K562 (cell line): Measurements from ENCODE around the gene RGS19. TPM values are rescaled to one million over a fixed set of nuclear protein-coding genes. Genes with fewer than 3 reads are reported as not detected.

Source experiments
- ATAC-seq: fragments of 200-7000 bp; cut with Tn5 transposase; 3 replicates; pipeline ENCODE4 v1.9.1; 2020; ENCODE audit warnings: moderate library complexity
- BruUV-seq: library from RNA; stranded (reverse); fragments of 400-500 nt; replicated peaks from 2 replicates; lab custom pipeline; 2021; lab: Mats Ljungman, UMichigan
- CTCF ChIA-PET: fragments of 300-600 bp; formaldehyde crosslinking; extraction: SDS; loops from one replicate; lab custom pipeline; 2021; ENCODE audit warnings: low intra/inter-chr PET ratio; lab: Yijun Ruan, JAX
- POLR2A ChIA-PET: fragments of 300-600, 350-650 bp; sonication (Branson Sonifier 250); formaldehyde crosslinking; extraction: SDS; loops from one replicate; lab custom pipeline; 2021; ENCODE audit warnings: antibody characterized with exemption, inconsistent platforms; lab: Yijun Ruan, JAX
- DNase-seq, 4 experiments: peaks; one replicate each; pipeline versions ENCODE4 v3.0.0 to v3.0.0-alpha.2; 2011 to 2018; ENCODE audit warnings: low spot score in 3 of 4, mixed read lengths in 3 of 4; ENCODE audit errors: extremely low read depth in 1 of 4
- FAIRE-seq: peaks from 2 replicates; lab custom pipeline; 2011; peaks lifted over from hg19 to GRCh38; lab: Jason Lieb, UNC
- H2AFZ ChIP-seq: 2 replicates; pipeline ENCODE4 v1.6.0; 2011; ENCODE audit warnings: low read depth, low read length, control low read depth, inconsistent platforms
- H3K27ac ChIP-seq: fragments of 200-600 bp; 3 replicates; pipeline ENCODE4 v1.8.0; 2011; ENCODE audit warnings: low read depth, mild to moderate bottlenecking, control low read depth, inconsistent platforms, low read length, moderate library complexity, mixed read lengths; ENCODE audit errors: extremely low read depth
- H3K27me3 ChIP-seq, 2 experiments: fragments of 300-600 bp in 1 of 2; 2 replicates in 1 of 2; 3 replicates in 1 of 2; pipeline versions ENCODE4 v1.6.0 to v1.8.0; 2011; ENCODE audit warnings: inconsistent platforms in 2 of 2, low read length in 2 of 2, mild to moderate bottlenecking in 1 of 2, mixed read lengths in 1 of 2, moderate library complexity in 1 of 2; ENCODE audit not compliant: control insufficient read depth in 2 of 2, insufficient read depth in 2 of 2
- H3K36me3 ChIP-seq: fragments of 300-600 bp; 3 replicates; pipeline ENCODE4 v1.8.0; 2011; ENCODE audit warnings: mild to moderate bottlenecking, low read length, inconsistent platforms; ENCODE audit not compliant: control insufficient read depth, insufficient read depth
- H3K4me1 ChIP-seq, 2 experiments: fragments of 200-600 bp in 1 of 2; replicated peaks in 1 of 2; 2 replicates in 1 of 2; 3 replicates in 1 of 2; pipeline versions ENCODE4 v1.5.1 to v1.8.0; 2011; ENCODE audit warnings: inconsistent platforms in 2 of 2, low read length in 2 of 2, mild to moderate bottlenecking in 1 of 2, mixed read lengths in 1 of 2, moderate library complexity in 1 of 2; ENCODE audit not compliant: control insufficient read depth in 2 of 2, insufficient read depth in 2 of 2
- H3K4me2 ChIP-seq: 2 replicates; pipeline ENCODE4 v1.6.1; 2011; ENCODE audit warnings: low read length, control low read depth, inconsistent platforms, mixed read lengths; ENCODE audit not compliant: insufficient read depth
- H3K4me3 ChIP-seq: fragments of 200-600 bp; sonication (generic), shearing (Covaris generic); 2 replicates; pipeline ENCODE4 v1.5.1; 2016; ENCODE audit warnings: control low read depth, inconsistent platforms
- H3K79me2 ChIP-seq: fragments of 200-600 bp; 3 replicates; pipeline ENCODE4 v1.8.0; 2011; ENCODE audit warnings: low read length, inconsistent platforms; ENCODE audit not compliant: control insufficient read depth, insufficient read depth
- H3K9ac ChIP-seq, 2 experiments: 2 replicates each; pipeline versions ENCODE4 v1.6.0 to v1.6.1; 2011; ENCODE audit warnings: low read depth in 2 of 2, low read length in 2 of 2, control low read depth in 1 of 2, inconsistent platforms in 1 of 2, mild to moderate bottlenecking in 1 of 2, mixed read lengths in 1 of 2; ENCODE audit not compliant: insufficient read depth in 1 of 2
- H3K9me1 ChIP-seq: one replicate; pipeline ENCODE4 v1.6.0; 2011; ENCODE audit warnings: inconsistent platforms, mild to moderate bottlenecking, low read length, moderate library complexity; ENCODE audit not compliant: control insufficient read depth, insufficient read depth
- H3K9me3 ChIP-seq: replicated peaks from 2 replicates; pipeline ENCODE4 v1.5.1; 2011; ENCODE audit warnings: low read depth, low read length, inconsistent platforms; ENCODE audit not compliant: control insufficient read depth, insufficient read depth
- H4K20me1 ChIP-seq: replicated peaks from 2 replicates; pipeline ENCODE4 v1.6.1; 2011; ENCODE audit warnings: low read length, inconsistent platforms, mixed read lengths; ENCODE audit not compliant: control insufficient read depth, insufficient read depth
- CREB3 ChIP-seq: fragments of 450-650 bp; conservative IDR thresholded peaks from 2 replicates; pipeline ENCODE4 v1.6.1; 2016; ENCODE audit warnings: missing genetic modification characterization, low read depth, mild to moderate bottlenecking, missing compliant biosample characterization, moderate library complexity
- DDX20 ChIP-seq: fragments of 450-650 bp; IDR thresholded peaks from 2 replicates; pipeline ENCODE4 v1.6.1; 2016; ENCODE audit warnings: missing genetic modification characterization, low read depth, mild to moderate bottlenecking, missing compliant biosample characterization, moderate library complexity
- DMBX1 ChIP-seq: fragments of 250-450 bp; sonication (Bioruptor Pico); IDR thresholded peaks from 2 replicates; pipeline ENCODE4 v1.8.0; 2022; ENCODE audit warnings: inconsistent platforms, mild to moderate bottlenecking, moderate library complexity, borderline replicate concordance
- FIP1L1 ChIP-seq: fragments of 200-400 bp; formaldehyde crosslinking; IDR thresholded peaks from 2 replicates; pipeline ENCODE4 v1.6.1; 2018; ENCODE audit warnings: mild to moderate bottlenecking, low read depth, low read length; ENCODE audit not compliant: poor library complexity, severe bottlenecking
- FOXP4 ChIP-seq: sonication (generic); formaldehyde crosslinking; IDR thresholded peaks from 2 replicates; pipeline ENCODE4 v1.8.0; 2022; ENCODE audit warnings: mild to moderate bottlenecking, missing genetic modification reagents, borderline replicate concordance
- GABPB1 ChIP-seq: sonication (generic); formaldehyde crosslinking; IDR thresholded peaks from 2 replicates; pipeline ENCODE4 v1.8.0; 2022; ENCODE audit warnings: mild to moderate bottlenecking, missing genetic modification reagents
- SAP30 ChIP-seq: fragments of 200-600 bp; sonication (generic); IDR thresholded peaks from 2 replicates; pipeline ENCODE4 v1.6.1; 2012; ENCODE audit warnings: borderline replicate concordance, low read depth, mild to moderate bottlenecking, moderate library complexity, low read length, control low read depth, inconsistent platforms; ENCODE audit not compliant: insufficient read depth, poor library complexity, severe bottlenecking
- SRSF9 ChIP-seq: fragments of 200-400 bp; formaldehyde crosslinking; IDR thresholded peaks from 2 replicates; pipeline ENCODE4 v1.6.1; 2017; ENCODE audit warnings: low read depth, low read length, borderline replicate concordance
- TCFL5 ChIP-seq: fragments of 250-450 bp; sonication (Bioruptor Pico); conservative IDR thresholded peaks from 2 replicates; pipeline ENCODE4 v1.6.1; 2021; ENCODE audit warnings: mild to moderate bottlenecking, moderate library complexity, matching md5 sums
- ZHX1 ChIP-seq: fragments of 150-350 bp; conservative IDR thresholded peaks from 2 replicates; pipeline ENCODE4 v1.6.1; 2014; ENCODE audit warnings: low read length
- ZNF449 ChIP-seq: fragments of 250-450 bp; sonication (Bioruptor Pico); IDR thresholded peaks from 2 replicates; pipeline ENCODE4 v1.8.0; 2022; ENCODE audit warnings: moderate library complexity, mild to moderate bottlenecking, inconsistent platforms
- WGBS: fragments of 100-300 bp; shearing (Covaris generic); methylation state at CpG from one replicate; pipeline ENCODE4 v1.1.6; 2016; ENCODE audit warnings: low coverage, mixed read lengths; ENCODE audit not compliant: insufficient coverage; ENCODE audit errors: missing lambda C conversion rate; 5-methylcytosine and 5-hydroxymethylcytosine counted together
- in situ Hi-C: fragments of 300-500 bp; cut with MboI; formaldehyde crosslinking; loops from 4 replicates; pipeline ENCODE4 v1.15.0; 2018; ENCODE audit warnings: inconsistent platforms, mixed read lengths
- intact Hi-C: fragments of 100-400 bp; cut with micrococcal nuclease; formaldehyde crosslinking; loops from 2 replicates; pipeline ENCODE4 v1.14.2; 2022
- polyA plus RNA-seq, 8 experiments: library from polyadenylated mRNA; depleted of rRNA in 4 of 8; stranded (reverse) in 5 of 8; unstranded in 3 of 8; fragments of >200 nt; fragmentation: Nextera tagmentation in 2 of 8; fragmentation: Illumina TruSeq in 1 of 8; extraction: Ambion mirVana in 2 of 8; extraction: Trizol in 1 of 8; gene quantifications; 2 replicates each; pipeline versions ENCODE4 v1.2.1 to v1.2.3, GENCODE V29; 2011 to 2014; ENCODE audit warnings: inconsistent platforms in 1 of 8, missing spikeins in 1 of 8
- total RNA-seq, 7 experiments: library from RNA; depleted of rRNA in 6 of 7; stranded (reverse); fragments of >200 nt in 6 of 7; fragmentation: Illumina TruSeq in 2 of 7; extraction: Trizol in 2 of 7; gene quantifications; 2 replicates each; pipeline versions ENCODE4 v1.2.1 to v1.2.3, GENCODE V29; 2011 to 2021; ENCODE audit warnings: low replicate concordance in 1 of 7

RGS19 gene
- total and polyA plus RNA-seq, 9 of the 15 experiments (the other 6 are each of a cell fraction or from before 2014, with no cell fraction given): 0.41 to 23.7 (median 14.6) TPM

- TF ChIP-seq FOXP4 (CRISPR knock-in tag): no peak
- TF ChIP-seq, all 486 proteins: peak for 12
Observed at GRCh38 chr20:64119681-64120341, 40.5 kb upstream of the RGS19 start (continued).

GRCh38 chr20:64119301-64119680 lies 40.0 kb upstream of the RGS19 start:
- Histone ChIP-seq H3K79me2 (no peaks in the 10 kb centered on the region), H2AFZ (no peak overlapping the region), H3K36me3 (no peaks in the 10 kb centered on the region), H3K9ac (no peak overlapping the region), H3K4me3 (no peak overlapping the region), H3K9me1 (no peaks in the 10 kb centered on the region), H3K27ac (no peak overlapping the region), H3K9me3 (no peaks in the 10 kb centered on the region), H3K4me1 (peaks cover 3 to 22% of the 10 kb centered on the region in 2 experiments; a peak in 2 of 5 replicates), H3K27me3 (peaks cover under 1 to 33% of the 10 kb centered on the region in 2 experiments; a peak in 4 of 5 replicates), H4K20me1 (peaks cover 12% of the 10 kb centered on the region; the same call in 1 of the 2 replicates), H3K4me2 (no peak overlapping the region)
- WGBS: 59% methylated on average over 7 of the region's 8 CpGs
- TF ChIP-seq FIP1L1 (no peak), DMBX1 (CRISPR knock-in tag) (no peak), ZHX1 (no peak), SRSF9 (no peak), GABPB1 (CRISPR knock-in tag) (no peak), SAP30 (no peak), CREB3 (tag) (no peak), ZNF449 (CRISPR knock-in tag) (no peak), DDX20 (tag) (no peak), TCFL5 (CRISPR knock-in tag) (no peak)
- ChIA-PET POLR2A (no interaction called here), CTCF (interaction anchor here (1.7 to 2.3 kb wide), 2 partner anchors 36 to 80 kb away, joined by 14 to 16 read pairs; partner anchors contain the start of gene LKAAEAR1)
- intact Hi-C loops (no loop called here), in situ Hi-C loops (no loop called here)
- FAIRE-seq (no peak), ATAC-seq (no peak), DNase-seq (no peak)
- BruUV-seq: no TSS peak
